H1 (cell line): ENCODE measurements around the gene TTC6. TPM values are rescaled to one million over a fixed set of nuclear protein-coding genes. Genes with fewer than 3 reads are reported as not detected.

Experiments
- CTCF ChIA-PET: fragments of 300-600 bp; sonication (Branson Sonifier 250); formaldehyde crosslinking; loops from one replicate; lab custom pipeline; 2021; ENCODE audit not compliant: partially characterized antibody; lab: Charles Lee
- POLR2A ChIA-PET: fragments of 300-600 bp; sonication (Branson Sonifier 250); formaldehyde crosslinking; loops from one replicate; lab custom pipeline; 2021; ENCODE audit warnings: inconsistent platforms; ENCODE audit not compliant: partially characterized antibody; lab: Charles Lee
- DNase-seq, 2 experiments: peaks; one replicate each; pipeline versions ENCODE4 v3.0.0 to v3.0.0-alpha.2; 2010 to 2022; ENCODE audit warnings: low spot score in 2 of 2, low read depth in 1 of 2, mixed read lengths in 1 of 2
- FAIRE-seq: peaks from 2 replicates; lab custom pipeline; 2011; peaks lifted over from hg19 to GRCh38; lab: Jason Lieb, UNC
- H2AFZ ChIP-seq: 2 replicates; pipeline ENCODE4 v1.8.1; 2012; ENCODE audit warnings: low read length, inconsistent platforms
- H2AK5ac ChIP-seq: 2 replicates; pipeline ENCODE4 v1.6.1; 2013; ENCODE audit warnings: low read depth, low read length
- H2BK120ac ChIP-seq: replicated peaks from 2 replicates; pipeline ENCODE3; 2013; ENCODE audit warnings: low read depth, low read length, inconsistent platforms
- H2BK12ac ChIP-seq: 2 replicates; pipeline ENCODE4 v1.6.1; 2013; ENCODE audit warnings: low read depth, low read length
- H2BK15ac ChIP-seq: 2 replicates; pipeline ENCODE4 v1.6.1; 2013; ENCODE audit warnings: low read length
- H2BK20ac ChIP-seq: 2 replicates; pipeline ENCODE4 v1.6.1; 2013; ENCODE audit warnings: low read length
- H2BK5ac ChIP-seq: 2 replicates; pipeline ENCODE4 v1.6.1; 2013; ENCODE audit warnings: low read depth, low read length
- H3K14ac ChIP-seq: 2 replicates; pipeline ENCODE4 v1.6.1; 2013; ENCODE audit warnings: inconsistent platforms; ENCODE audit not compliant: insufficient read length
- H3K18ac ChIP-seq: 2 replicates; pipeline ENCODE4 v1.6.1; 2013; ENCODE audit warnings: low read length; ENCODE audit errors: extremely low read depth
- H3K23ac ChIP-seq: 2 replicates; pipeline ENCODE4 v1.6.1; 2013; ENCODE audit warnings: inconsistent platforms; ENCODE audit not compliant: insufficient read length
- H3K23me2 ChIP-seq: 2 replicates; pipeline ENCODE4 v1.6.1; 2013; ENCODE audit warnings: low read depth, low read length
- H3K27ac ChIP-seq: 2 replicates; pipeline ENCODE4 v1.6.1; 2011; ENCODE audit warnings: low read depth, low read length, inconsistent platforms
- H3K27me3 ChIP-seq, 4 experiments: replicated peaks in 1 of 4; 1 replicate in 1 of 4; 2 replicates in 3 of 4; pipeline versions ENCODE4 v1.6.1 to v1.8.1; 2011 to 2013; ENCODE audit warnings: low read length in 3 of 4, mild to moderate bottlenecking in 3 of 4, inconsistent platforms in 2 of 4, mixed read lengths in 2 of 4, moderate library complexity in 1 of 4; ENCODE audit not compliant: control insufficient read depth in 3 of 4, insufficient read depth in 3 of 4; ENCODE audit errors: extremely low read depth in 1 of 4
- H3K36me3 ChIP-seq, 4 experiments: 2 replicates each; pipeline versions ENCODE4 v1.6.1 to v1.8.1; 2011 to 2013; ENCODE audit warnings: mild to moderate bottlenecking in 4 of 4, low read length in 3 of 4, moderate library complexity in 2 of 4, control low read depth in 1 of 4, inconsistent platforms in 1 of 4; ENCODE audit not compliant: insufficient read depth in 4 of 4, control insufficient read depth in 2 of 4
- H3K4ac ChIP-seq: replicated peaks from 2 replicates; pipeline ENCODE3; 2013; ENCODE audit warnings: low read length, low read depth, mixed read lengths, inconsistent platforms; ENCODE audit not compliant: insufficient read length
- H3K4me1 ChIP-seq, 4 experiments: replicated peaks in 1 of 4; 1 replicate in 1 of 4; 2 replicates in 3 of 4; pipeline versions ENCODE4 v1.6.1 to v1.8.1; 2011 to 2013; ENCODE audit warnings: low read length in 3 of 4, inconsistent platforms in 2 of 4, mixed read lengths in 1 of 4; ENCODE audit not compliant: insufficient read depth in 4 of 4, control insufficient read depth in 3 of 4
- H3K4me2 ChIP-seq, 2 experiments: 2 replicates each; pipeline versions ENCODE4 v1.6.1 to v1.8.1; 2011 to 2013; ENCODE audit warnings: low read depth in 2 of 2, low read length in 2 of 2, control low read depth in 1 of 2, inconsistent platforms in 1 of 2, mild to moderate bottlenecking in 1 of 2; ENCODE audit not compliant: insufficient read depth in 1 of 2
- H3K4me3 ChIP-seq, 4 experiments: fragments of 200-600, 300-600 bp in 1 of 4; sonication (generic), shearing (Covaris generic), sonication (Bioruptor Twin) in 1 of 4; 2 replicates each; pipeline versions ENCODE4 v1.5.1 to v1.8.1; 2011 to 2016; ENCODE audit warnings: low read length in 4 of 4, low read depth in 3 of 4, control low read depth in 2 of 4, inconsistent platforms in 2 of 4, mild to moderate bottlenecking in 2 of 4, mixed read lengths in 1 of 4, moderate library complexity in 1 of 4; ENCODE audit not compliant: insufficient read depth in 2 of 4; ENCODE audit errors: extremely low read depth in 1 of 4
- H3K56ac ChIP-seq: replicated peaks from 2 replicates; pipeline ENCODE3; 2013; ENCODE audit warnings: low read depth, mild to moderate bottlenecking, mixed read lengths, low read length, inconsistent platforms; ENCODE audit not compliant: insufficient read length
- H3K79me1 ChIP-seq: 2 replicates; pipeline ENCODE4 v1.6.1; 2013; ENCODE audit warnings: low read depth, low read length, control low read depth
- H3K79me2 ChIP-seq, 2 experiments: 2 replicates each; pipeline versions ENCODE4 v1.6.1 to v1.8.1; 2012 to 2013; ENCODE audit warnings: low read length in 2 of 2, mild to moderate bottlenecking in 2 of 2, inconsistent platforms in 1 of 2; ENCODE audit not compliant: insufficient read depth in 2 of 2, control insufficient read depth in 1 of 2
- H3K9ac ChIP-seq, 4 experiments: replicated peaks in 1 of 4; 1 replicate in 1 of 4; 2 replicates in 3 of 4; pipeline versions ENCODE4 v1.6.1 to v1.8.1; 2011 to 2013; ENCODE audit warnings: low read depth in 3 of 4, low read length in 3 of 4, control low read depth in 2 of 4, mild to moderate bottlenecking in 2 of 4, moderate library complexity in 2 of 4, inconsistent platforms in 1 of 4; ENCODE audit errors: extremely low read depth in 1 of 4
- H3K9me3 ChIP-seq, 2 experiments: 2 replicates each; pipeline versions ENCODE4 v1.6.1 to v1.8.1; 2012 to 2013; ENCODE audit warnings: mild to moderate bottlenecking in 2 of 2, moderate library complexity in 2 of 2, control low read depth in 1 of 2, inconsistent platforms in 1 of 2, low read depth in 1 of 2, low read length in 1 of 2, mixed read lengths in 1 of 2; ENCODE audit not compliant: insufficient read depth in 2 of 2
- H4K20me1 ChIP-seq, 2 experiments: replicated peaks in 1 of 2; 2 replicates each; pipeline versions ENCODE3 to v1.8.1; 2011 to 2013; ENCODE audit warnings: inconsistent platforms in 2 of 2, low read length in 2 of 2, mild to moderate bottlenecking in 1 of 2; ENCODE audit not compliant: insufficient read depth in 2 of 2, control insufficient read depth in 1 of 2
- H4K5ac ChIP-seq: 2 replicates; pipeline ENCODE4 v1.6.1; 2013; ENCODE audit warnings: low read length, low read depth, mixed read lengths, inconsistent platforms; ENCODE audit not compliant: insufficient read length
- H4K8ac ChIP-seq: 2 replicates; pipeline ENCODE4 v1.8.0; 2013; ENCODE audit warnings: mild to moderate bottlenecking, moderate library complexity, low read length, inconsistent platforms; ENCODE audit not compliant: insufficient read depth; ENCODE audit errors: extremely low read depth
- H4K91ac ChIP-seq: replicated peaks from 2 replicates; pipeline ENCODE3; 2013; ENCODE audit warnings: low read length, mixed read lengths, inconsistent platforms; ENCODE audit not compliant: insufficient read length
- CEBPB ChIP-seq: IDR thresholded peaks from 2 replicates; pipeline ENCODE4 v1.6.1; 2012; ENCODE audit warnings: low read depth, low read length
- CREB1 ChIP-seq: IDR thresholded peaks from 2 replicates; pipeline ENCODE4 v1.6.1; 2012; ENCODE audit warnings: inconsistent platforms
- JUND ChIP-seq: IDR thresholded peaks from 2 replicates; pipeline ENCODE4 v1.6.1; 2011; ENCODE audit warnings: mild to moderate bottlenecking, improper control_type of control experiment, low read length
- KDM4A ChIP-seq: IDR thresholded peaks from one replicate; pipeline ENCODE4 v1.7.1; 2012; ENCODE audit warnings: low read depth, mild to moderate bottlenecking, moderate library complexity, low read length, inconsistent platforms; ENCODE audit not compliant: severe bottlenecking
- MAFK ChIP-seq: IDR thresholded peaks from 2 replicates; pipeline ENCODE4 v1.6.1; 2012; ENCODE audit warnings: low read depth, mild to moderate bottlenecking, improper control_type of control experiment, low read length
- SP2 ChIP-seq: IDR thresholded peaks from 2 replicates; pipeline ENCODE4 v1.6.1; 2012; ENCODE audit warnings: mild to moderate bottlenecking, low read length, inconsistent platforms
- WGBS, 2 experiments: shearing (Covaris generic) in 1 of 2; methylation state at CpG; one replicate each; pipeline versions ENCODE4 v1.1.6 to v1.1.7; 2013 to 2015; ENCODE audit warnings: low lambda C conversion rate in 2 of 2, mixed read lengths in 2 of 2, inconsistent platforms in 1 of 2, low coverage in 1 of 2, missing lambda C conversion rate in 1 of 2; ENCODE audit not compliant: insufficient replicate concordance in 2 of 2, insufficient coverage in 1 of 2, insufficient read length in 1 of 2; ENCODE audit errors: extremely low coverage in 1 of 2, missing lambda C conversion rate in 1 of 2; 5-methylcytosine and 5-hydroxymethylcytosine counted together
- polyA plus RNA-seq, 7 experiments: library from polyadenylated mRNA; depleted of rRNA in 3 of 7; stranded (reverse) in 5 of 7; unstranded in 2 of 7; fragments of >200 nt in 5 of 7; fragments of 200-250 nt in 2 of 7; gene quantifications; 1 replicate in 5 of 7; 2 replicates in 1 of 7; 4 replicates in 1 of 7; pipeline versions ENCODE4 v1.2.1 to v1.2.3, GENCODE V29; 2011 to 2013; ENCODE audit warnings: missing spikeins in 2 of 7, mixed read lengths in 2 of 7
- total RNA-seq: library from RNA; stranded (reverse); fragmentation: NEBNext Ultra II Directional; extraction: Animal tissue kit (Norgen Biotek cat#: 25700); gene quantifications from 2 replicates; pipeline ENCODE4 v1.2.1, GENCODE V29; 2021
- TF ChIP-seq, protein P1 (sequence below): IDR thresholded peaks from 2 replicates; pipeline ENCODE4 v1.6.1; 2012; ENCODE audit warnings: low read length, inconsistent platforms
- TF ChIP-seq, protein P2 (sequence below): IDR thresholded peaks from 2 replicates; pipeline ENCODE4 v1.6.1; 2011; ENCODE audit warnings: low read length, improper control_type of control experiment
- TF ChIP-seq, protein P3 (sequence below): IDR thresholded peaks from 2 replicates; pipeline ENCODE4 v1.6.1; 2012; ENCODE audit warnings: inconsistent platforms
- TF ChIP-seq, protein P4 (sequence below): IDR thresholded peaks from 2 replicates; pipeline ENCODE4 v1.6.1; 2011; ENCODE audit warnings: low read depth, mild to moderate bottlenecking, low read length; ENCODE audit not compliant: insufficient read depth

TTC6 gene
- total and polyA plus RNA-seq, 2 of the 8 experiments (the other 6 are each of a cell fraction or from before 2014, with no cell fraction given): 0.02 TPM; not detected in 1

DNA sequence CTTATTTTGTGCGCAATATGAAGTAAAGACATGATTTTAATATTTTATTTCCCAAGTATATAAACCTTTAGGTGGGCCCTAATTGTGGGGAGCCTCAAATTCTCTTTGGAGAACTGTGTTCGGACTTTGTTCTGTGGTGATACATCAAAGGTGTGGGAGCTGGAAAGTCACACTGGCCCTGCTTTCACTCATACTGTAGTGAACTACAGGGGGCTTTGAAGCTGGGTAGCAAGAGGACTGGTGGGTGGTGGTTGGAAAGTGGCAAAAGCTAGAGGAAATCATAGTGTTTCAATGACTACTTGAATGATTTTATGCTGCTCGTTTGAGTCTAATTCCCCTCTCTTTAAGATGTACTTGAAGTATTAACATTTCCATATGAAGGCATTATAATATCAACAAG lies 13.2 kb downstream of the TTC6 start:
- WGBS, 2 experiments: 89% methylated on average over 3 of the region's 3 CpGs; no CpG with 5 or more reads in 1 of the 2 experiments
- TF ChIP-seq MAFK: no peak
- TF ChIP-seq, protein P1, sequence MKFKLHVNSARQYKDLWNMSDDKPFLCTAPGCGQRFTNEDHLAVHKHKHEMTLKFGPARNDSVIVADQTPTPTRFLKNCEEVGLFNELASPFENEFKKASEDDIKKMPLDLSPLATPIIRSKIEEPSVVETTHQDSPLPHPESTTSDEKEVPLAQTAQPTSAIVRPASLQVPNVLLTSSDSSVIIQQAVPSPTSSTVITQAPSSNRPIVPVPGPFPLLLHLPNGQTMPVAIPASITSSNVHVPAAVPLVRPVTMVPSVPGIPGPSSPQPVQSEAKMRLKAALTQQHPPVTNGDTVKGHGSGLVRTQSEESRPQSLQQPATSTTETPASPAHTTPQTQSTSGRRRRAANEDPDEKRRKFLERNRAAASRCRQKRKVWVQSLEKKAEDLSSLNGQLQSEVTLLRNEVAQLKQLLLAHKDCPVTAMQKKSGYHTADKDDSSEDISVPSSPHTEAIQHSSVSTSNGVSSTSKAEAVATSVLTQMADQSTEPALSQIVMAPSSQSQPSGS: no peak
- TF ChIP-seq, protein P2, sequence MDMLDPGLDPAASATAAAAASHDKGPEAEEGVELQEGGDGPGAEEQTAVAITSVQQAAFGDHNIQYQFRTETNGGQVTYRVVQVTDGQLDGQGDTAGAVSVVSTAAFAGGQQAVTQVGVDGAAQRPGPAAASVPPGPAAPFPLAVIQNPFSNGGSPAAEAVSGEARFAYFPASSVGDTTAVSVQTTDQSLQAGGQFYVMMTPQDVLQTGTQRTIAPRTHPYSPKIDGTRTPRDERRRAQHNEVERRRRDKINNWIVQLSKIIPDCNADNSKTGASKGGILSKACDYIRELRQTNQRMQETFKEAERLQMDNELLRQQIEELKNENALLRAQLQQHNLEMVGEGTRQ: no peak
- no peak for TF ChIP-seq JUND
- TF ChIP-seq, protein P3, sequence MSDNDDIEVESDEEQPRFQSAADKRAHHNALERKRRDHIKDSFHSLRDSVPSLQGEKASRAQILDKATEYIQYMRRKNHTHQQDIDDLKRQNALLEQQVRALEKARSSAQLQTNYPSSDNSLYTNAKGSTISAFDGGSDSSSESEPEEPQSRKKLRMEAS: no peak
- no peak for TF ChIP-seq CREB1
- TF ChIP-seq SP2: no peak
- no peak for TF ChIP-seq KDM4A
- no peak for TF ChIP-seq CEBPB
- TF ChIP-seq, protein P4, sequence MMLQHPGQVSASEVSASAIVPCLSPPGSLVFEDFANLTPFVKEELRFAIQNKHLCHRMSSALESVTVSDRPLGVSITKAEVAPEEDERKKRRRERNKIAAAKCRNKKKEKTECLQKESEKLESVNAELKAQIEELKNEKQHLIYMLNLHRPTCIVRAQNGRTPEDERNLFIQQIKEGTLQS: no peak

More for the DNA sequence above, 13.2 kb downstream of the TTC6 start:
- H3K27ac ChIP-seq: no peak overlapping the region
- no peaks in the 10 kb centered on the region for H3K79me1 ChIP-seq
- H3K18ac ChIP-seq: no peak overlapping the region
- CTCF ChIA-PET: interaction anchor here (0.9 to 1.7 kb wide), 3 partner anchors 13 to 282 kb away, joined by 3 to 9 read pairs (median 3); no protein-coding TSS in a partner anchor
- no peaks in the 10 kb centered on the region for H3K23me2 ChIP-seq
- no peak overlapping the region for H3K14ac ChIP-seq
- no peak overlapping the region for H3K4me3 ChIP-seq
- H2AK5ac ChIP-seq: no peak overlapping the region
- H3K9ac ChIP-seq: no peak overlapping the region
- H4K8ac ChIP-seq: no peak overlapping the region
- H3K4me2 ChIP-seq: no peak overlapping the region
- H2BK12ac ChIP-seq: no peak overlapping the region
- H2BK5ac ChIP-seq: no peak overlapping the region
- H4K20me1 ChIP-seq: no peaks in the 10 kb centered on the region
- H3K9me3 ChIP-seq: peaks cover 0 to 3% of the 10 kb centered on the region in 2 experiments; a peak in 1 of 4 replicates
- no peaks in the 10 kb centered on the region for H3K36me3 ChIP-seq
- no peak overlapping the region for H2BK120ac ChIP-seq
- no peak overlapping the region for H3K4ac ChIP-seq
- no peak overlapping the region for H3K56ac ChIP-seq
- POLR2A ChIA-PET: interaction anchor here (1.1 kb wide), 1 partner anchor 8 kb away, joined by 3 read pairs; no protein-coding TSS in a partner anchor
- H3K79me2 ChIP-seq: no peaks in the 10 kb centered on the region
- H3K27me3 ChIP-seq: peaks cover 0 to 19% (median 10%) of the 10 kb centered on the region in 4 experiments; a peak in 6 of 7 replicates
- FAIRE-seq (no peak), DNase-seq (no peak)
- no peak overlapping the region for H2BK20ac ChIP-seq
- no peaks in the 10 kb centered on the region for H3K4me1 ChIP-seq
- H2BK15ac ChIP-seq: no peak overlapping the region
- no peak overlapping the region for H2AFZ ChIP-seq
- H4K91ac ChIP-seq: no peak overlapping the region
- no peak overlapping the region for H3K23ac ChIP-seq
- no peak overlapping the region for H4K5ac ChIP-seq
